Activated T-cell treated with anti-CD3 and anti-CD28 coated beads, Interleukin-2, amount 50 U/mL, for 72 hours (primary cell): ENCODE results near the gene SLC36A3. TPM values are rescaled to one million over a fixed set of nuclear protein-coding genes. Genes with fewer than 3 reads are reported as not detected.
"Not testable (repeated sequence)": the region's sequence is repeated elsewhere in the genome, so short reads cannot be mapped to it uniquely, and the experiment has no call there.

Experiments used
- ATAC-seq, 2 donors: fragments of 150-1000 bp; cut with Tn5 transposase; replicated peaks in 1 of 2; 2 replicates each; pipeline ENCODE4 v1.10.0; 2021; ENCODE audit warnings: moderate library complexity in 2 of 2, mild to moderate bottlenecking in 1 of 2
- DNase-seq, 2 donors: peaks; one replicate each; pipeline ENCODE4 v3.0.0; 2021 to 2022; ENCODE audit warnings: mixed read lengths in 1 of 2
- H3K27ac Mint-ChIP-seq: one replicate; pipeline ENCODE4 v1.8.0; 2022; ENCODE audit warnings: mild to moderate bottlenecking, moderate library complexity, mixed read lengths
- H3K27me3 Mint-ChIP-seq: one replicate; pipeline ENCODE4 v1.8.0; 2022; ENCODE audit warnings: low read depth, mixed read lengths
- H3K36me3 Mint-ChIP-seq, 2 donors: one replicate each; pipeline ENCODE4 v1.8.0; 2022; ENCODE audit warnings: mixed read lengths in 2 of 2, mild to moderate bottlenecking in 1 of 2; ENCODE audit not compliant: insufficient read depth in 2 of 2
- H3K4me1 Mint-ChIP-seq: one replicate; pipeline ENCODE4 v1.8.0; 2022; ENCODE audit warnings: low read depth, mixed read lengths
- H3K4me3 Mint-ChIP-seq, 2 donors: one replicate each; pipeline ENCODE4 v1.8.0; 2022; ENCODE audit warnings: mild to moderate bottlenecking in 2 of 2, mixed read lengths in 2 of 2, moderate library complexity in 2 of 2
- H3K9me3 Mint-ChIP-seq, 2 donors: one replicate each; pipeline ENCODE4 v1.8.0; 2022; ENCODE audit warnings: mixed read lengths in 2 of 2
- total RNA-seq, 2 donors: library from RNA; stranded (reverse); gene quantifications; one replicate each; pipeline ENCODE4 v1.2.3, GENCODE V29; 2022

Gene SLC36A3
- total RNA-seq, 2 donors from 2014 or later = 0.10 TPM; not detected in 1

GRCh38 chr5:151251621-151252020 is 51.9 kb downstream of the SLC36A3 start:
- H3K4me1 Mint-ChIP-seq = peaks cover 50% of the 10 kb centered on the region
- DNase-seq (no peak), ATAC-seq (no peak)
- peaks cover 1 to 2% of the 10 kb centered on the region in 2 donors for H3K36me3 Mint-ChIP-seq
- H3K9me3 Mint-ChIP-seq = no peaks in the 10 kb centered on the region
- H3K4me3 Mint-ChIP-seq = peak overlapping the region; percentile 94 to 96
- H3K27me3 Mint-ChIP-seq = no peaks in the 10 kb centered on the region
- peak overlapping the region; percentile 84 for H3K27ac Mint-ChIP-seq

GRCh38 chr5:151251001-151251551 is 52.5 kb downstream of the SLC36A3 start:
- peaks cover 1 to 2% of the 10 kb centered on the region in 2 donors for H3K36me3 Mint-ChIP-seq
- peak; percentile 9 to 37 for ATAC-seq
- no peaks in the 10 kb centered on the region for H3K27me3 Mint-ChIP-seq
- peak overlapping the region; percentile 39 to 93 for H3K4me3 Mint-ChIP-seq
- no peaks in the 10 kb centered on the region for H3K9me3 Mint-ChIP-seq
- DNase-seq = peak; percentile 61 to 64
- H3K4me1 Mint-ChIP-seq = peaks cover 50% of the 10 kb centered on the region
- peak overlapping the region; percentile 84 for H3K27ac Mint-ChIP-seq

- Mint-ChIP-seq H3K4me1 (peaks cover 49% of the 10 kb centered on the region), H3K9me3 (no peaks in the 10 kb centered on the region), H3K4me3 (peak overlapping the region; percentile 39 to 93), H3K27me3 (no peaks in the 10 kb centered on the region), H3K27ac (peak overlapping the region; percentile 84), H3K36me3 (peaks cover 1 to 2% of the 10 kb centered on the region in 2 donors)
- DNase-seq (no peak), ATAC-seq (no peak)
Observed at GRCh38 chr5:151250346-151251000, 53.1 kb downstream of the SLC36A3 start.

- ATAC-seq = no peak
- no peak overlapping the region for H3K4me3 Mint-ChIP-seq
- peak overlapping the region; percentile 29 for H3K27ac Mint-ChIP-seq
- H3K9me3 Mint-ChIP-seq = no peaks in the 10 kb centered on the region
- no peak for DNase-seq
- H3K27me3 Mint-ChIP-seq = no peaks in the 10 kb centered on the region
- H3K4me1 Mint-ChIP-seq = peaks cover 46% of the 10 kb centered on the region
- H3K36me3 Mint-ChIP-seq = peaks cover 1 to 2% of the 10 kb centered on the region in 2 donors
Observed at GRCh38 chr5:151249281-151249680, 54.3 kb downstream of the SLC36A3 start.

- Mint-ChIP-seq H3K36me3 (peaks cover 1 to 2% of the 10 kb centered on the region in 2 donors), H3K9me3 (no peaks in the 10 kb centered on the region), H3K27me3 (no peaks in the 10 kb centered on the region), H3K4me3 (no peak overlapping the region), H3K27ac (peak overlapping the region; percentile 61), H3K4me1 (peaks cover 46% of the 10 kb centered on the region)
- DNase-seq (no peak), ATAC-seq (no peak)
Observed at GRCh38 chr5:151248651-151249050, 54.9 kb downstream of the SLC36A3 start.

GRCh38 chr5:151245680-151246219 is 57.8 kb downstream of the SLC36A3 start:
- Mint-ChIP-seq H3K36me3 (peaks cover 0 to 1% of the 10 kb centered on the region in 2 donors), H3K4me3 (no peak overlapping the region), H3K27me3 (no peaks in the 10 kb centered on the region), H3K27ac (no peak overlapping the region), H3K9me3 (no peaks in the 10 kb centered on the region), H3K4me1 (peaks cover 34% of the 10 kb centered on the region)
- ATAC-seq (no peak), DNase-seq (no peak)

GRCh38 chr5:151244206-151244605 is 59.4 kb downstream of the SLC36A3 start:
- Mint-ChIP-seq H3K27ac (no peak overlapping the region), H3K36me3 (no peaks in the 10 kb centered on the region), H3K4me1 (peaks cover 27% of the 10 kb centered on the region), H3K4me3 (peak overlapping the region; percentile 11 to 47), H3K27me3 (no peaks in the 10 kb centered on the region), H3K9me3 (no peaks in the 10 kb centered on the region)
- peak in 1 of 2 donors; percentile 16 for DNase-seq
- peak; percentile 29 to 51 for ATAC-seq

GRCh38 chr5:151243564-151243963 is 60.0 kb downstream of the SLC36A3 start:
- peak; percentile 41 to 46 for DNase-seq
- Mint-ChIP-seq H3K4me1 (peaks cover 27% of the 10 kb centered on the region), H3K36me3 (no peaks in the 10 kb centered on the region), H3K4me3 (peak overlapping the region; percentile 11 to 47), H3K9me3 (no peaks in the 10 kb centered on the region), H3K27me3 (no peaks in the 10 kb centered on the region), H3K27ac (peak overlapping the region; percentile 40)
- peak; percentile 80 to 83 for ATAC-seq

GRCh38 chr5:151243127-151243526 is 60.4 kb downstream of the SLC36A3 start:
- peaks cover 27% of the 10 kb centered on the region for H3K4me1 Mint-ChIP-seq
- peak; percentile 3 to 9 for ATAC-seq
- H3K36me3 Mint-ChIP-seq = no peaks in the 10 kb centered on the region
- DNase-seq = no peak
- no peaks in the 10 kb centered on the region for H3K27me3 Mint-ChIP-seq
- H3K27ac Mint-ChIP-seq = peak overlapping the region; percentile 40
- peak overlapping the region in 1 of 2 donors; percentile 47 for H3K4me3 Mint-ChIP-seq
- no peaks in the 10 kb centered on the region for H3K9me3 Mint-ChIP-seq

- no peaks in the 10 kb centered on the region for H3K36me3 Mint-ChIP-seq
- ATAC-seq = no peak
Observed at GRCh38 chr5:151240924-151241635, 62.5 kb downstream of the SLC36A3 start.

GRCh38 chr5:151240268-151240835 is 63.2 kb downstream of the SLC36A3 start:
- H3K27ac Mint-ChIP-seq, H3K4me3 Mint-ChIP-seq, H3K36me3 Mint-ChIP-seq, ATAC-seq, H3K9me3 Mint-ChIP-seq, DNase-seq, H3K27me3 Mint-ChIP-seq: not testable (repeated sequence)
- peaks cover 21% of the 10 kb centered on the region for H3K4me1 Mint-ChIP-seq

More at GRCh38 chr5:151240924-151241635, 62.5 kb downstream of the SLC36A3 start:
- Mint-ChIP-seq H3K9me3 (no peaks in the 10 kb centered on the region), H3K4me1 (peaks cover 27% of the 10 kb centered on the region), H3K4me3 (no peak overlapping the region), H3K27ac (no peak overlapping the region), H3K27me3 (no peaks in the 10 kb centered on the region)
- no peak for DNase-seq

GRCh38 chr5:151239237-151239861 is 64.2 kb downstream of the SLC36A3 start:
- Mint-ChIP-seq H3K4me1 (peaks cover 27% of the 10 kb centered on the region), H3K27ac (no peak overlapping the region), H3K4me3 (peak overlapping the region; percentile 5 to 8), H3K27me3 (no peaks in the 10 kb centered on the region), H3K36me3 (no peaks in the 10 kb centered on the region), H3K9me3 (no peaks in the 10 kb centered on the region)
- ATAC-seq (peak in 1 of 2 donors; percentile 44), DNase-seq (peak; percentile 31 to 78)
